Left renal cortex interstitium (tissue), 4 donors: ENCODE data around the gene GNAS-AS1. TPM values are rescaled to one million over a fixed set of nuclear protein-coding genes. Genes with fewer than 3 reads are reported as not detected.

Experiments used
- DNase-seq, 4 donors: peaks; one replicate each; pipeline ENCODE4 v3.0.0-alpha.2; 2013; ENCODE audit warnings: low read depth in 4 of 4, low spot score in 2 of 4, missing footprints in 1 of 4
- polyA plus RNA-seq, 4 donors: library from polyadenylated mRNA; unstranded; fragments of 120-200 nt; gene quantifications; one replicate each; pipeline ENCODE4 v1.2.1, GENCODE V29; 2013; ENCODE audit not compliant: insufficient read length in 4 of 4

Gene GNAS-AS1
- polyA plus RNA-seq, 4 donors: 0.64 to 2.1 (median 1.3) TPM

DNA sequence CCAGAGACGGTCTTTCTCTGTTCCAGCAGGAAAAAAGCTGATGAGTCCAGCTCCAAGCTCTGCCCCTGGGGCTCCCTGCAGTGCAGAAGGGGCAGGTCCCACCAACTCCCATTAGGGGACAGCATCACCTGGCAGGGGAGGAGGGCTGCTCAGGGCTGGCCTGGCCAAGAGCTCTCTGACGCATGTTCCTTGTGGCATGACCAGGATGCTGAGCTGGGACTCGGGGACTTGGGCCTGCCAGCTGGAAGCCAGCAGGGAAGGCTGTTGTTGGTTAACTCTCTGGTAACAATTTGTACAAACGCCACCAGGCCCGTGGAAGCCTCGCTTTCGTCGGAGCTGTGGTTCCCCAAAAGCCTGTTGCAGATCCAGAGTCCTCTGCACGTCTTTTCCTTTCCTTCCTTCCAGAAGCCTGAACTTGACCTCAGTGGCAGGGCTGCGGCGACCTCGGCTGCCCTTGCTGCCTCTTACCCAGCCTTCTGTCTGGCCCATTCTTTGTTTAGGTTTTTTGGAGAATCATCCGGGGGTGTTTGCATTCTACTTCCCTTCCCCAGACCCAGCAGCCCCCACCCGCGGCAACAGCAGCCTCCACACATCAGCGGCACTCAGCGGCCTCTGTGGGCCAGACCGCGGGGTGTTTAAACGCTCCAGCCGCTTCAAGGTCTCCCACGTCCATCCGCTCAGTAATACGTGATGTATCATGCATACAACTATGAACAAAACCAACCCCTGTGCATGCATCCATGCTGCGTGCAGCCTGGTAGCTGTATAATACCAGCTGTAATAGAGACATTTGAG lies 63.3 kb downstream of the GNAS-AS1 start:
- no peak for DNase-seq

DNA sequence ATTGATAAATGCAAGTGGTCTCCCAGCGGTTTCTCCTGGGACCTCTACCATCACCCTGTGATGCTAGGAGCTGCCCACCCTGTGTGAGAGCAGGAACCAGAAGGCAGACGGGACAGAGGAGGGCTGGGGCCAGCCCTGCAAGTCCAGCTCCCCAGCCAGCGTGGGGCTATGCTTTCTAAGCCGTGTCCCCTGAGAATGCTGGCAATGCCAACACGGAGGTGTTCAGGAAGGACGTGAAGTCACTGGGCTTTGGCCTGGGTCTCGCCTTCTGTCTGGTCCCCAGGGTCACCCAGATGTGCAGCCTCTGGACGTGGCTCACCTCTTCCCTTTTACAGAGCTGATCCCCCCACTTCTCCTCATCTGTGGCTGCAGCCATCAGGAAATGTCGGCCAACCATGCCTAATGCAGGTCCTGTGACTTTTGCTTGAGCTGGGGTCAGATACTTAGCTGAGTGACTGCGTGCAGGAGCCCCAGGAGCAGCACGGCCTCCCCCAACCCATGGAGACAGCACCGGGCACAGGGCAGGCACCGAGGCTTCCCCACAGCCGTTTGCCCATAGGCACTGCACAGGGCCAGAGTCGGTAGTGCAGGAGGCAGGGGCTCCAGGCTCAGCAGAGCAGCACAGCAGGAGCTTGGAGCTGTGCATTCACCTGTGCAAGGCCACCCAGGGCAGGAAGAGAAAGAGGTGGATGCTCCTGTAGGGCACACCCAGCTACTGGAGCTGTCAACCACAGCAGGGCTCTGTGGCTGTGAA lies 66.2 kb downstream of the GNAS-AS1 start:
- no peak for DNase-seq

DNA sequence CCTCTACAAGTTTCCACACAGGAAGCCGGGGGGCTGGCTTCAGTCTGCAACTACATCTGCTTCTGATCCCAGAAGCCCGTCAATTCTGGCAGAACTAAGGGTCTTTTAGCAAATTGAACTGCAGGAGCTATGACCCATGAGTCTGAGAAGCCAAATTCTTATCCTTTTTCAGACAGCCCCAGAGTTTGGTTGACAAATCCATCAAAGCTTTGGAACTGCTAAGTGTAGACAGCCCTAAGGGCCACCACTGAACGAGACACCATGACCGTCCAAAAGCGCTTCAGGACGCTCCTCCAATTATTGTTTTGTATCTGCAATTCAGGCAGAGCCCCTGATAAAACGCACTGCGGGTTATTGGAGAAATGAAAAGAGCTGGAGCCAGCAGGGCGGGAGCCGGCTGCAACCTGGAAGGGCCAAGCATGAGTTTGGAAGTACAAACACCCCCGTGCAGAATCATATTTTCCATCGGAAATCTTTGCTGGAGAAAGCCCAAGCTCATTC lies 67.1 kb downstream of the GNAS-AS1 start:
- DNase-seq: no peak

DNA sequence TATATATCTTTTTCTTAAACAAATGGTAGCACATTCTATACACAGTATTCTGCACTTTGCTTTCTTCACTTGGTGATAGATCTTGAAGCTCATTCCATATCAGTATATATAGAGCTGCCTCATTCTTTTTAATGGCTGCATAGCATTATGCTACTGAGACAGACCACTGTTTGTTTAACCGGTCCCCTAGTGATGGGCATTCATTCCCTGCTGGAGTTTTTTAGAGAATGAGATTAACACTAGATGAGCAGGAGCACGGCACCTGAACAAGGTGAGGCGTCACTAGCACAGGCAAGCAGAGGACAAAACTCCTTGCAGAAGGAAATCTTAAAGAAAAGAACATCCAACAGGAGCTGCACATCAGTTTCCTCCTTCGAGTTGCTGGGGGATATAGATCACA lies 69.6 kb downstream of the GNAS-AS1 start:
- no peak for DNase-seq

DNA sequence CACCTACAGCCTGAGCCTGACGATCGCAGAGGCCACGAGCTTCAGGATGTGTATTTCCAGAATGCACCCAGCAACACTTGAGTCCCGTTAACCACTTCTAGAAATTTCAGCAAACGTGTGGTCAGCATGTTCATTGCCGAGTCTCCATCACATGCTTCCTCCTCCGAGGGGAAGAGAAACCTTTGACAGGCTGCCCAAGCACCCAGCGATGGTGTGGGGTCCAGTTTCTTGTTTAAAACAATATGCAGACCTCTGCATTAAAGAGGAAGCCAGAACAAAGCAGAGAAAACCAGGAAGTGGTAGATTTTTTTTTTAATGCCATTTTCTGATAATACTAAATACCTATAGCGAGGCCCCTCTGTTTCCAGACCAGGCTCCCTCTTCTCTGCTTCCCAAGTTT lies 71.9 kb downstream of the GNAS-AS1 start:
- DNase-seq: no peak

DNA sequence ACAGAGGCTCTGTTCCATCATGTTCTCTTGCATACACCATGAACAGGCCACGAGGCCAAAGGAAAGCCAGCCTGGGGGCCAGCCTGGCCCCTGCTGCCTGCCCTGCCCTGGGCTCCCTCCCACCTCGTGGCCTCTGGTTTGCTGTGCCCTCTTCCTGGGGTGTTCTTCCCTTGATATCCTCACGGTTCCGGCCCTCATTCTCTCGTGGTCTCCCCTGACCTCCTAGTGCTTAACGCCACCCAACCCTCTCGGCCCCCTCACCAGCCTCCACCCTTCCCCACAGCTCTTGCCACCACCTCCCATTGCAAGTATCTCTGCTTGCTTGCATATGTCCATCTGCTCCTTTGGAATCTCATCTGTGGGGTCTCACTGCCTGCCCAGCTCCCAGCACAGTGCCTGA lies 73.0 kb downstream of the GNAS-AS1 start:
- DNase-seq: no peak

DNA sequence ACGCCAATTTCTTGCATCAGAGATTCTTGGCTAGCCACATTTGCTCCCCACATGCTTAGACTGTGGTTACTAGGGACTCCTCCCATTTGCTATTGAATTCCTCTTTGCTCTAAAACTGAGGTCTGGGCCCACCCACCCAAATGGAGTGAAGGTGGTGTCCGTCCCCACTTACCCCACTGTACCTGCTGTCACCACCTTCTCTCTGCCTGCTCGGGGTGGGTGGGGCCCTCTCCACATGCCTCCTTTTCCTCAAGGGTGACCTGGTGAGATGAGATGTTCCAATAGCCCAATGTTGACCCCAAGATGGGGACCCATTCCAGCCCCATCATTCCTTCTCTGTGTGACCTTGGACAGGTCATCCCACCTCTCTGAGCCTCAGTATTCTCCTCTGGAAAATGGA lies 74.6 kb downstream of the GNAS-AS1 start:
- no peak for DNase-seq

DNA sequence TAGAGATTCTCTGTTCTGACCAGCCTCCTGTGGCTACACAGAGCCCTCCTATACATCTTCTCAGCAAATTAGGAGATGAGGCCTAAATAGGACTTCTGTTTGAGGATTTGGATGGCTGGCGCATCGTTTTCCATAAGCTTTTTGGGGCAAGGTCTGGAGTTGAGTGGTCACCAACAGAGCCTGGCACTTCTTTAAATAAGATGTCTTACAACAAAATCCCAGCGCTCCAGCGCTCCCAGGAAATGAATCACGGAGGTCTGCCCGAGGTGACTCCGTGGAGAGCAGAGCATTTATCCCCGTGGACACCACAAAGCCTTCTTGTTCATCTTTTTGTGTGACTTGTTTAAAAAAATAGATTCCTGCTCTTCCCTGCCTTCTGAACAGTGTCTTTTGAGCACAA lies 75.3 kb downstream of the GNAS-AS1 start:
- DNase-seq: no peak

DNA sequence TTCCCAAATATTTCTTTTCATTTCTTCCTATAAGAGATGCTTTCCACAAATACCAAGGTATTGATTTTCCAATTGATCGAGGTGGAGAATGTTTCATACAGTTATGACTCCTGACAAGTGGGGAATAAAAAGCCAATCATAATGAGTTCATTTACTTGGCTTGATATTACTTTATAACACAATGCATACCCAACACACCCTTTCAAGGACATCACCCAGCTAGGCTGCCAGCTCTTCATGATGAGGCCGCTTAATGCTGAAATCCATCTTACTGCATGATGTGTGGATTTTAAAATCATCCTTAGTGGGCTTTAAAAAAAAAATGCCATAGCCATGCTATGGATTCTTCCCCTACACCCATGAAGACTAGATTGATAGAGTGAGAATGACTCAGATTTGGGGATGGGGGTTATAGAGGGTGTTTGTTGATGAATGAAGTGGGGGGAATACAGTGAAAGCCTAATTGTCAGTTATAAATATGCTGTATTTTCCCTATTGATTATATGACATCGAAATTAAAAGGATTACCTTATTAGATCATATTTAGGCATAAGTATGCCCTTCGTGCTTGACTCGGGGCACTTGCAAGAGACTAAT lies 75.9 kb downstream of the GNAS-AS1 start:
- DNase-seq: no peak

DNA sequence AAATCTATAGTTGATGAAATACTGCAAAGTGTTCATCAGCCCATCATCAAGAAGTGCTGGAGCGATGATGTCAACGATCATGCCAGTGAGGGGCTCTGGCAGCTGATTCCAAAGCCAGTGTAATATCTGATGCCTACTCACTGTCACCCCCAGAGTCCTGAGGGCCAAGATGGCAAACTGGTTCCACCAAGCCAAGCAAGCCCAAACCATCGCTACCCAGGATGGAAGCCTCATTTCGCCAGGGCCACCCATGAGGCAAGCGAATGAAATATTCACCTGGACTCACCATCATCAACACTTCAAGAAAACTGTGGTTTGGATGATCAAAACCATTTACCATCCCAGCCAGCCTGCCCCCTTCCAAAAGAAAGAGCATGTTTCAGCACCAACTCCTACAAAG lies 76.5 kb downstream of the GNAS-AS1 start:
- no peak for DNase-seq

DNA sequence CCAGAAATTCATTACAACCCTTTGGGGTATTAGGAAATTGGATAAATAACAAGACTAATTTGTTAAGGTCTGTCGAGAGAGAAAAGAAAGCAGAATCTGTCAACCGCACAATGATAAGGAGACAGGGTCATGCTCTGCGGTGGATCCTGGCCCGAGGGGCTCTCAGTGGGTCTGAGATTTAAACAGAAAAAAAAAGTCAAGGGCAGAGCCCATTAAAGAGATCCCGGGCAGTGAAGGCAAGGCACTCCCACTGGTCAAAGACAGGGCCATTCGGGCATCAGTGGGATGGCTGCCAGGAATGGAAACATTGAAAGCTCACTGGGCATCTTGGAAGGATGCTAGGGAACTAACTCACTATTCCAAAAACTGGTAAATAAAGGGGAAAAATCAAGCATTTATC lies 77.9 kb downstream of the GNAS-AS1 start:
- DNase-seq: no peak

Other genes starting within 250 kb of the GNAS-AS1 start
- gene STX16, start 199.6 kb downstream of the GNAS-AS1 start, polyA plus RNA-seq: 100 to 1,000 TPM in 1 of 4 donors, 10 to 100 TPM in 3; 37.5 to 103 (median 66.7) TPM
- 10 to 100 TPM; 33.4 to 57.8 (median 48.4) TPM for gene NPEPL1, start 158.1 kb downstream of the GNAS-AS1 start, polyA plus RNA-seq
- gene GNAS, start 1.8 kb upstream of the GNAS-AS1 start, polyA plus RNA-seq: 1,000 to 10,000 TPM; 1,850 to 2,253 (median 2,031) TPM
- 100 to 1,000 TPM; 108 to 159 (median 127) TPM for gene NELFCD, start 130.4 kb upstream of the GNAS-AS1 start, polyA plus RNA-seq
- 10 to 100 TPM; 76.9 to 85.1 (median 80.6) TPM for gene CTSZ, start 156.4 kb upstream of the GNAS-AS1 start, polyA plus RNA-seq
- gene TUBB1, start 168.5 kb upstream of the GNAS-AS1 start, polyA plus RNA-seq: 1 to 10 TPM; 1.7 to 3.2 (median 2.5) TPM
- 100 to 1,000 TPM; 168 to 242 (median 196) TPM for gene ATP5F1E, start 181.4 kb upstream of the GNAS-AS1 start, polyA plus RNA-seq
- 10 to 100 TPM; 65.4 to 74.0 (median 70.4) TPM for gene PRELID3B, start 191.9 kb upstream of the GNAS-AS1 start, polyA plus RNA-seq